ENCODE results near the gene TNFRSF14.

TNFRSF14 gene

GRCh38 chr1:2605509-2606395 lies 49.6 kb downstream of the TNFRSF14 start:
- in situ Hi-C loops (cut with MboI; ENCODE audit: low pct_unique_long_range_greater_than_20kb, low sequenced_read_pairs, unreplicated experiment): no loop called here
- no peak for DNase-seq (ENCODE audit: low spot score)
- no peak for TF ChIP-seq CTCF (IDR thresholded peaks at IDR 0.05; ENCODE audit: extremely low read depth, insufficient read depth, missing control alignments)

DNA sequence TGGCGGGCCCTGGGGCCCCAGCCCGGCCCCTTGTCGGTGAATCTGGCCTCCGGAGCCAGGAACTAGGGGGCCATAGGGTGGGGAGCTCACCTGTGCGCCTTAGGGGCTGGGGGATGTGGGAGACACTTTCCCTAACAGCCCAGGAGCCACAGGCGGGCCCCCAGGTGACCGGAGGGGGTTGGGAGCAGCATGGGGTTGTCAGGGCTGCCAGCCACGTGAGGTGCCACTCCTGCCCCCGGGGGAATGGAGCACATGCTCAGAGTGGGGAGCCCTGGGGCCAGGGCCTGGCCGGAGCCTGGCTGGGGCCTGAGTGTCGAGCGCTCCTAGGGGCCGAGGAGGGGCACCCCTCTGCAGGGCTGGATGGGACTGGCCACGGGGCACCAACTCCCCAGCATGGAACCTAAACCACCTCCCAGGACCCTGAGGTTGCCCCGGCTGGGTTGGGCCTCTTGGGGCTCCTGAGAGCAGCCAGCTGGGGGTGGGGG lies 50.3 kb downstream of the TNFRSF14 start:
- in situ Hi-C loops (cut with MboI; ENCODE audit: low pct_unique_long_range_greater_than_20kb, low sequenced_read_pairs, unreplicated experiment): no loop called here
- TF ChIP-seq CTCF (IDR thresholded peaks at IDR 0.05; ENCODE audit: extremely low read depth, insufficient read depth, missing control alignments): no peak
- no peak for DNase-seq (ENCODE audit: low spot score)

DNA sequence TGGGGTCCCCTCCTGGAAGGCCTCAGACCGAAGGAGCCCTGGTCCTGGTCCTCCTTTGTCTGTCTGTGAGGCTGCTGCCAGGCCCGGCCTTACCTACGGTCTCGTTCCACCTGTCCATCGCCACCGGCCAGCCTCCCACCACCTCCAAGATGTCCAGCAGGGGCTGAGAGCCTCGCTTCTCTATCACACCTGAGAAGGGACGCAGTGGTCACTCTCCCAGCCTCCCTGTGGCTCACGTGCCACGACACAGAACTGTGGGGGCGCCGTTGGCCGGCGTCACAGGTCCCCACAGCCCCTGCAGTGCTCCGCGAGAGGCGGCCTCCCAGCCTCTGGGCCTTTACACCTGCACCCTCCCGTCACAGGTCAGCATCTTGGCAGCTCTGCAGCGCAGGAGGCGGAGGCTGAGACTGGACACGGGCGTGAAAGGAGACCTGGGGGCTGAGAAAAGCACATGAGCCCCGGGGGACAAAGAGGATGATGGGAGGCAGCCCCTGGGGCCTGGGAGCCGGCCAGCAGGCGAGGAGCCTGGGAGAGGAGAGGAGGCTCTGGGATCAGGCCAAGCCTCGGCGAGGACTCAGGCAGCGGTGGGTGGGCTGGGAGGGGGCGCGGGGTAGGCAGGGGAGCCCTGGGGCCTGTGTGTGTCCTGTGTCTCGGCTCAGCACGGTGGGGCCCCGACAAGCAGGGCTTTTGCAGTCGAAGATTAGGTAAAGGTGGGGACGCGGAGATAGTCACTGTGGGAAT lies 50.9 kb downstream of the TNFRSF14 start:
- no peak for DNase-seq (ENCODE audit: low spot score)
- no peak for TF ChIP-seq CTCF (IDR thresholded peaks at IDR 0.05; ENCODE audit: extremely low read depth, insufficient read depth, missing control alignments)
- in situ Hi-C loops (cut with MboI; ENCODE audit: low pct_unique_long_range_greater_than_20kb, low sequenced_read_pairs, unreplicated experiment): no loop called here

DNA sequence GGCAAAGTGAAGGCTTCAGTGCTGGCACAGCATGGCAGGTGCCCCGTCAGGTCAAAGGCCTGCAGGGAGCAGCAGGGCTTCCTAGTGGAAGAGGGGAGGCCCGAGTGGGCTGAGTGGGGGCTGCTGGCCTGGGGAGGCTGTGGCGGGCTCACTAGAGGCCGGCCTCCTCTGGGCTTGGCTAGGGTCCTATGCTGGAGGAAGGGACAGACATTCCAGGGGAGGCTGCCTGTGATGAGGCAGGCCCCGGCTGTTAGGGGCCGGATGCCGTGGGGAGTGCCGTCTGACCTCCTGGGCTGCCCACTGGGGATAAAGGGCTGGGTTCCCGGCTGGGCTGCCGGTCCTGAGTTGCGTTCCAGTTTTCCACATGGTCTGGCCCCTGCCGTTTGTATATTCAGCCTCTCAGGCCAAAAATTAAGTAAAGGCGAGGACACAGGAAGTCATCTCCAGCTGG lies 51.5 kb downstream of the TNFRSF14 start:
- no peak for DNase-seq (ENCODE audit: low spot score)
- no peak for TF ChIP-seq CTCF (IDR thresholded peaks at IDR 0.05; ENCODE audit: extremely low read depth, insufficient read depth, missing control alignments)
- in situ Hi-C loops (cut with MboI; ENCODE audit: low pct_unique_long_range_greater_than_20kb, low sequenced_read_pairs, unreplicated experiment): no loop called here

DNA sequence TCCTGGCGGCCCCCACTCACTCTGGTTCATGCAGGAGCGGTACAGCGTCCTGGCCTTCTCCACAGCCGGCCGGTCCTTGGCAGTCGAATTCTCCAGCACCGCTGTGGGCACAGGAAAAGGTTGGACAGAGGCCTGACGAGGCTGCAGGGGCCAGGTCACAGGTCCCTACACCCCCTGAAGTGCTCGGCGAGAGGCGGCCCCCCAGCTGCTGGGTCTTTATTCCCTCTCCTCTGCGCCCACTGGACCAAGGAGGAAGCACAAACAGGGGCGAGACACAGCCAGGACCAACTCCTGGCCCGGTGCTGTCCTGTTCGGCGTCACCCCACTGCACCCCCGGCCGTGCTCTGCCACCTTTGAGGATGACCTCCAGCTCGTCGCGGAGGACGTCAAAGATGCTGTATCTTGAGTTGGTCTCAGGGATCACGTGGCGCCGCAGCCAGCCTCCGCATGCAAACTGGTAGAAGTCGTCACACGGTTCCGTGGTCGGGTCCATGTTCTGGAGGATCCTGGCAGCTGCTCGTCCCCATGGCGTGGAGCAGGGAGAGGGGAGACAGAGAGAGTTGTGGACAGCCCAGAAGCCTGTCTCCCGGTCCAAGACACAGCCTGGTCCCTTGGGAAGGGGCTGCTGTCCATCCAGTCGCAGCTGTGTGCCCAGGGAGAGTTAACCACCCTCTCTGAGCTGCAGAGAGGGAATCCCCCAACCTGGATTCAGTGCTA lies 53.3 kb downstream of the TNFRSF14 start:
- in situ Hi-C loops (cut with MboI; ENCODE audit: low pct_unique_long_range_greater_than_20kb, low sequenced_read_pairs, unreplicated experiment): no loop called here
- no peak for TF ChIP-seq CTCF (IDR thresholded peaks at IDR 0.05; ENCODE audit: extremely low read depth, insufficient read depth, missing control alignments)
- no peak for DNase-seq (ENCODE audit: low spot score)

All from GM13977 (cell line).